ENCODE results near the gene GLUD2.

Gene GLUD2

DNA sequence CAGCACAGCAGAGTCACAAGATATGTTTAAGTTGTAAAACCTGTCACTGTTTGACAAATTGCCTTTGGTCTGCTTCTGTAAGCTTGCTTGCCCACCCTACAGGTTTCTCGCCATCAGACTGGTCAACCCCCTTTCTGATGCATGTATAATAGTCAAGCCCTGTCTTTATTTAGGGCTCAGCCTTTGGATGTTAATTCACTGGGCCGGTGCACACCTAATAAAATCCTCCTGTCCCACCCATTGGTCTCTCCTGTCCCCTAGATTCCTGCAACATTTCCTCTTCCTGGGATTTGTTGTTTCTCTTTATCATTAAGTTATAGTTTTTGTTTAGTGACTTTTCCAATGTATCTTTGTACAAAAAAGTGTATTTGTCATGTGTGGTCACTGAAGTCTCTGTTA, 38.2 kb downstream of the GLUD2 start:
- no peak for TF ChIP-seq CTCF (IDR thresholded peaks at IDR 0.05; ENCODE audit: poor library complexity, severe bottlenecking)
- no peaks in the 10 kb centered on the region for H3K27me3 ChIP-seq (ENCODE audit: insufficient read depth, poor library complexity, severe bottlenecking)
- DNase-seq (ENCODE audit: low spot score): no peak
- no peaks in the 10 kb centered on the region for H3K36me3 ChIP-seq (ENCODE audit: low read depth)
- no peak overlapping the region for H3K4me3 ChIP-seq (ENCODE audit: severe bottlenecking)
- no peaks in the 10 kb centered on the region for H3K4me1 ChIP-seq (ENCODE audit: insufficient read depth, poor library complexity, severe bottlenecking)
- no peaks in the 10 kb centered on the region for H3K9me3 ChIP-seq (ENCODE audit: severe bottlenecking)
- ATAC-seq (ENCODE audit: low read depth): no peak
- no peak overlapping the region for H3K27ac ChIP-seq (ENCODE audit: poor library complexity, severe bottlenecking)

- TF ChIP-seq CTCF (IDR thresholded peaks at IDR 0.05; ENCODE audit: poor library complexity, severe bottlenecking): no peak
- Histone ChIP-seq H3K27me3 (ENCODE audit: insufficient read depth, poor library complexity, severe bottlenecking) (no peaks in the 10 kb centered on the region), H3K27ac (ENCODE audit: poor library complexity, severe bottlenecking) (no peak overlapping the region), H3K9me3 (ENCODE audit: severe bottlenecking) (no peaks in the 10 kb centered on the region), H3K4me1 (ENCODE audit: insufficient read depth, poor library complexity, severe bottlenecking) (no peaks in the 10 kb centered on the region), H3K36me3 (ENCODE audit: low read depth) (no peaks in the 10 kb centered on the region), H3K4me3 (ENCODE audit: severe bottlenecking) (no peak overlapping the region)
- DNase-seq (ENCODE audit: low spot score) (no peak), ATAC-seq (ENCODE audit: low read depth) (no peak)
These were observed 45.6 kb downstream of the GLUD2 start for GRCh38 chrX:121093011-121093410.
